GM13976 (cell line): ENCODE results near the gene SNCG.

Source experiments
- DNase-seq: peaks from one replicate; pipeline ENCODE4 v3.0.0; 2012; ENCODE audit warnings: low spot score
- in situ Hi-C: fragments of 300-500 bp; cut with MboI; formaldehyde crosslinking; loops from one replicate; pipeline ENCODE4 v1.12.0; 2022; ENCODE audit warnings: low sequenced_read_pairs, mixed read lengths, inconsistent platforms; ENCODE audit not compliant: unreplicated experiment
- TF ChIP-seq, protein P1 (sequence below): IDR thresholded peaks from 2 replicates; pipeline ENCODE4 v1.5.1; 2012; ENCODE audit warnings: borderline replicate concordance, mild to moderate bottlenecking; ENCODE audit not compliant: insufficient read depth; ENCODE audit errors: extremely low read depth, missing control alignments, control extremely low read depth

SNCG gene

DNA sequence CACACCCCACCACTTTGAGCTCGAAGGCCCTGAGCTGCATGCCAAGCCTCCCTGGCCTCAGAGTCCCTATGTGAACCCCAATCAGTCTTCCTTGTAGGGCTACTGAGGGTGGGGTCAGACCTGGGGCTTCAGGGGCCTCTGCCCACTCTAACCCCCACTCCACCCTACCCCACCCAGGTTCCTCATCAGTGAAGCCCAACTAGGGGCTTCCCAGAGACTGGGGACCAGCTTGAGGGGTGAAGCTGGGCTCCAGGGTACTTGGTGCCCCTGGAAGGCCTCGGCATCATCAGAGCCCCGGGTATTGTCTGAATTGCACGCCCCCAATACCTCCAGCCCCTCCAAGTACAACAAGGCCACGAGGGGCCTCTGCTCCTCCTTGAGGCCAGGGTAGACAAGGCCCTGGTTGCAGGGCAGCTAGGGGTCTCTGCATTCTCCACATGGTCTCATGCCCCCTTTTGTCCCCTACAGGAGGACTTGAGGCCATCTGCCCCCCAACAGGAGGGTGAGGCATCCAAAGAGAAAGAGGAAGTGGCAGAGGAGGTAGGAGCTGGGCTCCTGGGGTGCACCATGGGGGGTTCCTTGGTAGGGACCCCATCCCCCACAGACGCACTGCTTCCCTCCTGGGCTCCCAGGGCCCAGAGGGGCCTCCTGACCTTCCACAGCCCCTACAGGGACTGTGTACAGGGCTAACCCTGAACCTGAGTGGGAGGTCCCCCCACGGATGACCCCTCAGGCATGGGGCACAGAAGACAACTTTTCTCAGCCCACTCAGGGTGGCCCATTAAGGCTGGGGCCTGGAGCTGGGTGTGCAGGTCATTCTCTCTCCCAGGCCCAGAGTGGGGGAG lies 4.0 kb downstream of the SNCG start:
- TF ChIP-seq, protein P1, sequence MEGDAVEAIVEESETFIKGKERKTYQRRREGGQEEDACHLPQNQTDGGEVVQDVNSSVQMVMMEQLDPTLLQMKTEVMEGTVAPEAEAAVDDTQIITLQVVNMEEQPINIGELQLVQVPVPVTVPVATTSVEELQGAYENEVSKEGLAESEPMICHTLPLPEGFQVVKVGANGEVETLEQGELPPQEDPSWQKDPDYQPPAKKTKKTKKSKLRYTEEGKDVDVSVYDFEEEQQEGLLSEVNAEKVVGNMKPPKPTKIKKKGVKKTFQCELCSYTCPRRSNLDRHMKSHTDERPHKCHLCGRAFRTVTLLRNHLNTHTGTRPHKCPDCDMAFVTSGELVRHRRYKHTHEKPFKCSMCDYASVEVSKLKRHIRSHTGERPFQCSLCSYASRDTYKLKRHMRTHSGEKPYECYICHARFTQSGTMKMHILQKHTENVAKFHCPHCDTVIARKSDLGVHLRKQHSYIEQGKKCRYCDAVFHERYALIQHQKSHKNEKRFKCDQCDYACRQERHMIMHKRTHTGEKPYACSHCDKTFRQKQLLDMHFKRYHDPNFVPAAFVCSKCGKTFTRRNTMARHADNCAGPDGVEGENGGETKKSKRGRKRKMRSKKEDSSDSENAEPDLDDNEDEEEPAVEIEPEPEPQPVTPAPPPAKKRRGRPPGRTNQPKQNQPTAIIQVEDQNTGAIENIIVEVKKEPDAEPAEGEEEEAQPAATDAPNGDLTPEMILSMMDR = no peak
- in situ Hi-C loops = no loop called here
- no peak for DNase-seq

DNA sequence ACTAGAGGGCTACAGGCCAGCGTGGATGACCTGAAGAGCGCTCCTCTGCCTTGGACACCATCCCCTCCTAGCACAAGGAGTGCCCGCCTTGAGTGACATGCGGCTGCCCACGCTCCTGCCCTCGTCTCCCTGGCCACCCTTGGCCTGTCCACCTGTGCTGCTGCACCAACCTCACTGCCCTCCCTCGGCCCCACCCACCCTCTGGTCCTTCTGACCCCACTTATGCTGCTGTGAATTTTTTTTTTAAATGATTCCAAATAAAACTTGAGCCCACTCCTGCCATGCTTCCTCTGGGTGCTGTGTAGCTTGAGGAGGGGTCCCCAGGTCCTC lies 4.5 kb downstream of the SNCG start:
- TF ChIP-seq, protein P1 = no peak
- DNase-seq = no peak
- in situ Hi-C loops = no loop called here

DNA sequence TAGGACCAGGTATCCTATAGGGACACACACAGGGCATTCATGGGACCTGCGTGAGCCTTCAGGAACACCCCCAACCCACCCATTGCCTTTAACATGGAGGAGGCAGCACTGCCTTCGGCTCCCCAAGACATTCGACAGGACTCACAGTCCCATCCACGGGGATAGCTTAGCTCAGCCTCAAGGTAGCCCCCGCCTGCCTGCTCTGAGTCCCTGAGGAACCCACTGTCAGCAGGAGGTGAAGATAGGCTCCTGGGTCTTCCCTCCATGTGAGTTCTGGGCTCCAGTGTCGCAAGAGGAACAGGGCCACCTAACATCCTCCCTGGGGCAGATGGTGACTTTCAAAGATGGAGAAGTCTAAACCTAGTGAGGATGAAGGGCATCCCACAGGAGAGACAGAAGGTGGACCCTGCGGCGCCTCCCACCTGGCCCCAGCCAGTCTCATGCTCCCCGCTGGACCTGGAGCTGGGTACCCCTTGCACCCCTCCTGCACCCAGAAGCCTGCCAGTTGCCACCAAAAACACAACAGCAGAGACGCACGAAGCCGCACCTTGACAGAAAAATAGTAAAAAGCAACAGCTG lies 5.0 kb downstream of the SNCG start:
- in situ Hi-C loops = no loop called here
- no peak for DNase-seq

DNA sequence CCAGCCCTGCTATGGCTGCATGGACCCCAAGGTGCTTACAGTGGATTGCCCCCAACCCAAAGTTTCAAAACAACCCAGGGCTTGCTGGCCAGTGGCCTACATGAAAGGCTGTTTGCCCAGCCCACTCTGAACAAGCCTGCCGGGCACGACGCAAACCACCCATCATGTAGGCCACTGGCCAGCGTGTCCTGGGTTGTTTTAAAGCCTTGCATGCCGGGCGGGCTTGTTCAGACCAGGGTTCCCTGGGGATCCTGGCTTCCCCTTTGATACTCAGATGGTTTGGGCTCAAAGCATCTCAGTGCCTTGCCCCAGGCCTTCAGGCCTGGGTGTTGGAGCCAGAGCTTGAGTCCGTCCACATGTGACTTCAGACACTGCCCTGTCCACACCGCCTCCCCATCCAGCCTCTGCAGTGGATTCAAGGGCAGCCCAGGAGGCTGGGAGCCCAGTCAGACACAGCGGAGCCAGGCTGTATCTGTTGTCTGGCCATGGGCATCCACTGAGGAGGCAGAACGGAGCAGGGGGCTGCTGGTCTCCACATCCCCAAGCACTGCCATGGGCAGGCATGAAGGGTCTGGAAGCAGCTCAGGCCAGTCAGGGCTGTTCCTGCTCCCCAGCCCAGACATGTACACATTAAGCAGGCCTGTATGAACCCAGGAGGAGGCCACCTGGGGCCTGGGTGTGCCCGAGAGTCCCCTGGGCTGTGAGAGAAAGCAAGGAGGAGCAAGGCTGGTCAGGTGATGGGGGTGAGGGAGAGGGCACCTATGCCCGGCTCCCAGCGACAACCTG lies 5.9 kb downstream of the SNCG start:
- DNase-seq = no peak
- in situ Hi-C loops = no loop called here
- TF ChIP-seq, protein P1 = no peak

More for the DNA sequence above, 5.0 kb downstream of the SNCG start:
- TF ChIP-seq, protein P1 = no peak

GRCh38 chr10:86964847-86965190 lies 6.4 kb downstream of the SNCG start:
- in situ Hi-C loops = no loop called here

More at GRCh38 chr10:86964847-86965190, 6.4 kb downstream of the SNCG start:
- TF ChIP-seq, protein P1 = no peak
- DNase-seq = no peak
